PFSK-1 (cell line): ENCODE results near the gene PRRC2A.

ENCODE experiments used
- FOXP2 ChIP-seq: optimal IDR thresholded peaks from 2 replicates; pipeline ENCODE3; 2011; ENCODE audit warnings: borderline replicate concordance, control low read depth, inconsistent platforms; ENCODE audit not compliant: insufficient read depth; ENCODE audit errors: extremely low read length, extremely low read depth
- POLR2AphosphoS5 ChIP-seq: IDR thresholded peaks from 2 replicates; pipeline ENCODE4 v1.6.1; 2012; ENCODE audit warnings: low read depth, mild to moderate bottlenecking, control low read depth, low read length, moderate library complexity
- SIN3A ChIP-seq: IDR thresholded peaks from 2 replicates; pipeline ENCODE4 v1.6.1; 2012; ENCODE audit warnings: mild to moderate bottlenecking, low read length, moderate library complexity, borderline replicate concordance; ENCODE audit not compliant: insufficient read depth
- TAF1 ChIP-seq: IDR thresholded peaks from 2 replicates; pipeline ENCODE4 v1.6.1; 2012; ENCODE audit warnings: low read length, control low read depth, borderline replicate concordance; ENCODE audit not compliant: insufficient read depth
- TF ChIP-seq, protein P1 (sequence below), 2 experiments: IDR thresholded peaks; 2 replicates each; pipeline versions ENCODE4 v1.6.1 to v1.8.0; 2011 to 2012; ENCODE audit warnings: low read depth in 2 of 2, low read length in 2 of 2, control low read depth in 1 of 2, inconsistent platforms in 1 of 2, mild to moderate bottlenecking in 1 of 2, moderate library complexity in 1 of 2; ENCODE audit not compliant: insufficient read depth in 1 of 2

The PRRC2A gene

DNA sequence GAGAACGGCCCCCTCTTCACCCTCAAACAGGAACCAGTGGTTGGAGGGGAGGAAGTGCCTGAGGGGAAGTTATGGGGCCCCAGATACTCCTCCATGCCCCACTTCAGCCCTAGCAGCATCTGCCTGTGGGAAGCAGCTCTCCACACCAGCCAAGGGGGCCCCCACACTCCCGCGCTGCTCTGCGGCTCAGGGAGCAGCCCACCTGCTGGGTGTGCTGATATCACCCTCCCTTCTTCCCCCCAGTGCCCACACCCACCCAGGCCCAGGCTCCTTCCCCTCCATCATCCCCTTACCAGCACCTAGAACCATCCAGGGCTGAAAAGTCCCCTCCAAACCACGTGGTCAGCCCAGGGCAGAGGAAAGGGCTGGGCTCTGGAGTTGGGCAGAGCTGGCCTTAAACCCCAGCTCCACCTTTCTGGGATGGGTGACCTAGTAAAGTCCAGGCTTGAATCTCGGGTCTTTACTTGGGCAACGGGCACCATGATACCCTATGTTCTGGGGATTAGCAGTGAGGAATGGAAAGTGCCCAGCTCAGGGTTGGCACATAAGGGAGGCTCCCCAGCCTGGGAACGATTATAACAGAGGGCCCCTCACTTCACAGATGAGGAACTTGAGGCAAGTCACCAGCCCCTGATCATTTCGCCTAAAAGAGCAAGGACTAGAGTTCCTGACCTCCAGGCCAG, 33.8 kb upstream of the PRRC2A start:
- TF ChIP-seq FOXP2, result no peak
- TF ChIP-seq TAF1, result no peak
- TF ChIP-seq, protein P1, sequence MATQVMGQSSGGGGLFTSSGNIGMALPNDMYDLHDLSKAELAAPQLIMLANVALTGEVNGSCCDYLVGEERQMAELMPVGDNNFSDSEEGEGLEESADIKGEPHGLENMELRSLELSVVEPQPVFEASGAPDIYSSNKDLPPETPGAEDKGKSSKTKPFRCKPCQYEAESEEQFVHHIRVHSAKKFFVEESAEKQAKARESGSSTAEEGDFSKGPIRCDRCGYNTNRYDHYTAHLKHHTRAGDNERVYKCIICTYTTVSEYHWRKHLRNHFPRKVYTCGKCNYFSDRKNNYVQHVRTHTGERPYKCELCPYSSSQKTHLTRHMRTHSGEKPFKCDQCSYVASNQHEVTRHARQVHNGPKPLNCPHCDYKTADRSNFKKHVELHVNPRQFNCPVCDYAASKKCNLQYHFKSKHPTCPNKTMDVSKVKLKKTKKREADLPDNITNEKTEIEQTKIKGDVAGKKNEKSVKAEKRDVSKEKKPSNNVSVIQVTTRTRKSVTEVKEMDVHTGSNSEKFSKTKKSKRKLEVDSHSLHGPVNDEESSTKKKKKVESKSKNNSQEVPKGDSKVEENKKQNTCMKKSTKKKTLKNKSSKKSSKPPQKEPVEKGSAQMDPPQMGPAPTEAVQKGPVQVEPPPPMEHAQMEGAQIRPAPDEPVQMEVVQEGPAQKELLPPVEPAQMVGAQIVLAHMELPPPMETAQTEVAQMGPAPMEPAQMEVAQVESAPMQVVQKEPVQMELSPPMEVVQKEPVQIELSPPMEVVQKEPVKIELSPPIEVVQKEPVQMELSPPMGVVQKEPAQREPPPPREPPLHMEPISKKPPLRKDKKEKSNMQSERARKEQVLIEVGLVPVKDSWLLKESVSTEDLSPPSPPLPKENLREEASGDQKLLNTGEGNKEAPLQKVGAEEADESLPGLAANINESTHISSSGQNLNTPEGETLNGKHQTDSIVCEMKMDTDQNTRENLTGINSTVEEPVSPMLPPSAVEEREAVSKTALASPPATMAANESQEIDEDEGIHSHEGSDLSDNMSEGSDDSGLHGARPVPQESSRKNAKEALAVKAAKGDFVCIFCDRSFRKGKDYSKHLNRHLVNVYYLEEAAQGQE (IDR thresholded peaks at IDR 0.05; ENCODE audit: insufficient read depth in 1 of 2, low read depth in 2 of 2, low read length in 2 of 2), result no peak
- no peak for TF ChIP-seq SIN3A
- TF ChIP-seq POLR2AphosphoS5, result no peak

DNA sequence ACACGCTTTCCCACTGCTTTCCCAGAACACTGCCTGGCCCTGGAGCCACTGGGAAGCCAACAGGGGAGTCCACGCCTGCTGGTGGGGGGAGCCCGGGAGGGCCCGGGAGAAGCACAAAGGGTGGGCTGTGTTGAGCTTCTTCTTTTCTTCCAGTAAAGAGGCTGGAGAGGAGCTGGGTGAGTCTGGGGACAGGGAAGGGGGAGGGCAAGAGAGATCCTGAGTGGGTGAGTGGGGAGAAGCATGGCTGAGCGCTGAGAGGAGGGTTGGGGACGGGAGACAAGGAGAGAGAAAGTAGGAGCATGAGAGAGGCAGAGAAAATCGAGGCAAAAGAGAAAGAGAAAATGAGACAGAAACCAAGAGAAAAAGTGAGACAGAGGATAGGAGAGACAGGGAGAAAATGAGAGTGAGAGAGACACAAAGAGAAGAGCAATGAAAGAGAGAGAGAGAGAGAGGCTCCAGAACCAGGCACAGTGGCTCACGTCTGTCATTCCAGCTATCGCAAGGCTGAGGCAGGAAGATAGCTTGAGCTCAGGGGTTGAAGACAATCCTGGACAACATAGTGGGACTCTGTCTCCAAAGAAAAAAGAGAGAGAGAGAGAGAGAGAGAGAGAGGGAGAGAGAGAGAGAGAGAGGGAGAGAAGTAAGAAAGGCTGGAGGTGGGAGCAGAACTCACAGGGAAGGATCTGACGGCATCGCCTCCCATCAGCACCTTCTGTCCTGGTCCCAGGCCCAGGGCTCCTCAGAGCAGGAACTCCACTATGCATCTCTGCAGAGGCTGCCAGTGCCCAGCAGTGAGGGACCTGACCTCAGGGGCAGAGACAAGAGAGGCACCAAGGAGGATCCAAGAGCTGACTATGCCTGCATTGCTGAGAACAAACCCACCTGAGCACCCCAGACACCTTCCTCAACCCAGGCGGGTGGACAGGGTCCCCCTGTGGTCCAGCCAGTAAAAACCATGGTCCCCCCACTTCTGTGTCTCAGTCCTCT, 32.4 kb upstream of the PRRC2A start:
- TF ChIP-seq TAF1 (no peak), FOXP2 (no peak), SIN3A (no peak), POLR2AphosphoS5 (no peak)
- TF ChIP-seq, protein P1 (IDR thresholded peaks at IDR 0.05; ENCODE audit: insufficient read depth in 1 of 2, low read depth in 2 of 2, low read length in 2 of 2), result no peak

DNA sequence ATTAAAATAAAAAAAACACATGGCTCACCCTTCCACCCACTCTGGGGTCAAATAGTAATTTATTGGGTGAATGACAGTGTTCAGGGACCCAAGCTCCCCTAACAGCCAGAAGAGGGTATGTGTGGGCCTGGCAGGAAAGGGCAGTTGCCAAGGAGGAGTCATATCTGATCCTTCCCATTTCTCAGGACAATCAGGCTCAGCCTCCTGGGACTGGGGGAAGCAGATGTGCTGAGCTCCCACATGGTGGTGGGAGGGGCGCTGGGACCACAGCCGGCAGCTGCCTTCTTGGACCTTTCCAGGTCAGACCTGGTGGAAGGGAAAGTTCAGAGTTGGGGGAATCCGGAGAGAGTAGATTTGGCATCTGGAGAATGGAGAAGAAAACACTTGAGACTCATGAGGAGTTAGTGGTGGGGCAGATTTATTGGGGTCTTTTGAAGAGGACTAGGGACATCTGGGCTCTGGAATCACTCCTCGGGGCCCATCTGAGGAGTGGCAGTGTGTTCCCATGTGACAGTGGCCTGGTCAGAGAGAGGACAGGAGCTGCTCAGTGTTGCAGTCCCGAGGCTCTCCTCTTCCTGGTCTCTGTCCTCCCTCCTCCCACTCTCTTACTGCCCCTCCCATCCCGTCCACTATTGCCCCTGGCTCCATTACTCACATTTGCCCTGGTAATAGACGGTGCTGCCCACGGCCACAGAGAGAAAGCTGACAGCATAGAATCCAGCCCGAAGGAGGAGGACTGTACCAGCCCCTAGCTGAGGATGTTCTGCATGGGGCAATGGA, 31.5 kb upstream of the PRRC2A start:
- TF ChIP-seq SIN3A, result no peak
- TF ChIP-seq TAF1, result no peak
- TF ChIP-seq POLR2AphosphoS5, result no peak
- TF ChIP-seq, protein P1 (IDR thresholded peaks at IDR 0.05; ENCODE audit: insufficient read depth in 1 of 2, low read depth in 2 of 2, low read length in 2 of 2), result no peak
- no peak for TF ChIP-seq FOXP2

DNA sequence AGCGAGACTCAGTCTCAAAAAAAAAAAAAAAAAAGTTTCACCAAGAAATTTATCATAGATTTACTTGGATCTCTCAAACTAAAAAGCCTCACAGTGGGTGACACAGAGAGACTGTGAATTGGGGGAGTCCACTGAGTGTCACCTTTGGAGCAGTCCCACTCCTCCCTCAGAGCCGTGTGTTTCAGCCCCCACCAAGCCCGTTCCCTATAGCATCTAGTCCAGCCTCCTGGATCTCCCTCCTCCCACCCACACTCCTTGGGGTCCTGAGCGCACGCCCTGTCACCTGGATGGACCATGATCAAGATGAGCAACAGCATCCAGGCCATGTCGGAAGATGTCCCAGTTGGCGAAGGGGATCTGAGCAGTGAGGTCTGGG, 28.1 kb upstream of the PRRC2A start:
- TF ChIP-seq SIN3A (no peak), POLR2AphosphoS5 (no peak), TAF1 (no peak), FOXP2 (no peak)
- TF ChIP-seq, protein P1 (IDR thresholded peaks at IDR 0.05; ENCODE audit: insufficient read depth in 1 of 2, low read depth in 2 of 2, low read length in 2 of 2), result no peak
